IPS-18a (cell line): ENCODE results near the gene TTC28.
"Not testable (repeated sequence)": the region's sequence is repeated elsewhere in the genome, so short reads cannot be mapped to it uniquely, and the experiment has no call there.

ENCODE experiments used
- H3K27ac ChIP-seq: one replicate; pipeline ENCODE4 v1.5.1; 2013; ENCODE audit warnings: low read length
- H3K27me3 ChIP-seq: one replicate; pipeline ENCODE4 v1.6.1; 2013; ENCODE audit warnings: mild to moderate bottlenecking, low read length; ENCODE audit not compliant: control insufficient read depth, insufficient read depth
- H3K36me3 ChIP-seq: one replicate; pipeline ENCODE4 v1.6.1; 2013; ENCODE audit warnings: low read depth, low read length; ENCODE audit not compliant: control insufficient read depth
- H3K4me1 ChIP-seq: one replicate; pipeline ENCODE4 v1.6.1; 2013; ENCODE audit warnings: low read depth, low read length; ENCODE audit not compliant: control insufficient read depth
- H3K4me3 ChIP-seq: one replicate; pipeline ENCODE4 v1.5.1; 2013; ENCODE audit warnings: low read length
- H3K9ac ChIP-seq: one replicate; pipeline ENCODE4 v1.6.1; 2013; ENCODE audit warnings: mild to moderate bottlenecking, low read length, moderate library complexity
- H3K9me3 ChIP-seq: one replicate; pipeline ENCODE4 v1.6.1; 2013; ENCODE audit warnings: low read depth, low read length; ENCODE audit not compliant: control insufficient read depth

TTC28 gene

DNA sequence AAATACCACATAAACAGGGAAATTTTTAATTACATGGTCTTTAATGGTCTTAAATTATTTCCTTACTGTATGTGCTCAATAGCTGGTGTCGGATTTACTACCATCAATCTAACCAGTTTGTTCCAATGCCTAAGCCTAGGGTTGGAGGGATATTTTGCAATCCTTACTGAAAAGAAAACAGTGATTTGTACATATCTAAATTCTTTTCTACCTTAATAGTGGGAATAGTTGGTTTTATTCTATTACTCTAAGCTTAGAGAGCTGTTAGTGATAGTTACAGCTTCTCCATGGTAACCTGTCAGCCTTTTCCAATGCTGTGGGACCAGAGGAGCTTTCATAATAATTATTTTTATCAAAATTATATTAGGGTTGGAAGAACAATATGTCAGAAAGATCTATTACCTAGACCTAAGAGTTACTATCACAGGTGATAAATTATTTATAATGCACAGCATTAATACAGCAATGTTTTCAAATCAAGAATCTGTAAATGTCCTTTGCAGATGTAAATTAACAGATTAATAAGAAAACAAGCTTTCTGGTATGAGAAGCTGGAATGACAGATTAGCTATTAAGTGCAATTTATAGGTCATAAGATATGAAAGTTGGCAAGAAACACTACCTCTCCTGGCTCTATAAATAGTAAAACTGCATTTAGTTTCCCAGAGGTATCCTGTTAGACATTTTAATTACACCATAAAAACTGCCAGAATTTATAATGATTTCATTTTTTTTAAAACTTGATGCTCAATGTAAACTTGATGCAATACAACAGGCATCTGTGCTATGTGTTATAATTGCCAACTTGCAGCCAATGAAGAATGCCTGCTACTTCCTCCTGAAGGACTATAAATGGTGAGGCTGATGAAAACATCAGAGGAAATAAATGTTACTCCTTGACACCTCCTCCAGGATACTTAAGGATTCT is 498.6 kb downstream of the TTC28 start:
- H3K36me3 ChIP-seq = no peaks in the 10 kb centered on the region
- H3K27me3 ChIP-seq = no peaks in the 10 kb centered on the region
- no peak overlapping the region for H3K27ac ChIP-seq
- no peak overlapping the region for H3K4me3 ChIP-seq
- no peaks in the 10 kb centered on the region for H3K9me3 ChIP-seq
- H3K4me1 ChIP-seq = no peaks in the 10 kb centered on the region
- H3K9ac ChIP-seq = no peak overlapping the region

DNA sequence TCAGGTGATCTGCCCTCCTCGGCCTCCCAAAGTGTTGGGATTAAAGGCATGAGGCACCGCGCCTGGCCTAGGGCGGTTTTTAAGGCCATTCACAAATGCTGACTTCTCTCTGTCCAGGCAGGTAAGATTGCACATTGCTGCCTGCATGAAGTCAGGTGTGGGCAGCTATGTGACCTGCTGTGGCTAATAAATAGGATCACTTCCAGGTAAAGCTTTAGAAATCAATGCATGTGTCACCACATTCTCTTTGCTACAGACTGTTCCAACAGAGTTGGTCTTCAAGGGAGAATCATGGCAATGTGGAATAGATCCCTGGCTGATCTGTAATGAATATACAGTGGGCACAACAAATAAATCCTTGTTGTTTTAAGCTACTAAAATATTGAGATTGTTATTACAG is 500.2 kb downstream of the TTC28 start:
- Histone ChIP-seq H3K27me3 (no peaks in the 10 kb centered on the region), H3K9ac (no peak overlapping the region), H3K4me3 (no peak overlapping the region), H3K27ac (no peak overlapping the region), H3K4me1 (no peaks in the 10 kb centered on the region), H3K36me3 (no peaks in the 10 kb centered on the region), H3K9me3 (no peaks in the 10 kb centered on the region)

GRCh38 chr22:28175730-28176492 is 503.7 kb downstream of the TTC28 start:
- Histone ChIP-seq H3K4me1 (peaks cover 3% of the 10 kb centered on the region), H3K36me3 (no peaks in the 10 kb centered on the region), H3K9ac (no peak overlapping the region)

DNA sequence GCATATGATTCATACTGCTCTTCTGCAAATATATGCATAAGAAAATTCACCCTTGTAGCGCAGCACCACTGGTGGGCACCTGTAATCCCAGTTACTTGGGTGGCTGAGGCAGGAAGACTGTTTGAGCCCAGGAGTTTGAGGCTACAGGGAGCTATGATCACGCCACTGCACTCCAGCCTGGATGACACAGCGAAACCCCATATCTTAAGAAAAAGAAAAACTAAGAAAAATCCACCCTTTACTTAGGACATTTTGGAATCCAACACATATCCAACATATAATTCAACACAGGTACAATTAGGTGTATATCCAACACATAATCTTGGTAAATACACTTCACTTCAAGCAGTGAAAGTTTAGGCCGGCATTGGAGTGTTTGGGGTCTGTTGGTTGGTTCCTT is 505.1 kb downstream of the TTC28 start:
- Histone ChIP-seq H3K4me3 (no peak overlapping the region), H3K4me1 (peaks cover 4% of the 10 kb centered on the region), H3K36me3 (no peaks in the 10 kb centered on the region), H3K27ac (no peak overlapping the region), H3K9ac (no peak overlapping the region), H3K27me3 (no peaks in the 10 kb centered on the region), H3K9me3 (no peaks in the 10 kb centered on the region)

More at GRCh38 chr22:28175730-28176492, 503.7 kb downstream of the TTC28 start:
- Histone ChIP-seq H3K27ac (no peak overlapping the region), H3K27me3 (no peaks in the 10 kb centered on the region), H3K9me3 (no peaks in the 10 kb centered on the region), H3K4me3 (no peak overlapping the region)

GRCh38 chr22:28172892-28173670 is 506.6 kb downstream of the TTC28 start:
- Histone ChIP-seq H3K27ac (no peak overlapping the region), H3K4me3 (no peak overlapping the region), H3K9ac (no peak overlapping the region), H3K4me1 (peaks cover 4% of the 10 kb centered on the region), H3K9me3 (no peaks in the 10 kb centered on the region), H3K27me3 (no peaks in the 10 kb centered on the region), H3K36me3 (no peaks in the 10 kb centered on the region)

- H3K9ac ChIP-seq = no peak overlapping the region
Observed at GRCh38 chr22:28171712-28172111, 507.9 kb downstream of the TTC28 start.

GRCh38 chr22:28171115-28171514 is 508.5 kb downstream of the TTC28 start:
- H3K9me3 ChIP-seq = no peaks in the 10 kb centered on the region
- peaks cover 4% of the 10 kb centered on the region for H3K4me1 ChIP-seq
- no peaks in the 10 kb centered on the region for H3K27me3 ChIP-seq
- no peaks in the 10 kb centered on the region for H3K36me3 ChIP-seq
- no peak overlapping the region for H3K27ac ChIP-seq
- H3K4me3 ChIP-seq = no peak overlapping the region
- no peak overlapping the region for H3K9ac ChIP-seq

More at GRCh38 chr22:28171712-28172111, 507.9 kb downstream of the TTC28 start:
- no peaks in the 10 kb centered on the region for H3K9me3 ChIP-seq
- H3K4me1 ChIP-seq = peaks cover 4% of the 10 kb centered on the region
- H3K27me3 ChIP-seq = no peaks in the 10 kb centered on the region
- H3K36me3 ChIP-seq = no peaks in the 10 kb centered on the region
- H3K27ac ChIP-seq = no peak overlapping the region
- H3K4me3 ChIP-seq = no peak overlapping the region

DNA sequence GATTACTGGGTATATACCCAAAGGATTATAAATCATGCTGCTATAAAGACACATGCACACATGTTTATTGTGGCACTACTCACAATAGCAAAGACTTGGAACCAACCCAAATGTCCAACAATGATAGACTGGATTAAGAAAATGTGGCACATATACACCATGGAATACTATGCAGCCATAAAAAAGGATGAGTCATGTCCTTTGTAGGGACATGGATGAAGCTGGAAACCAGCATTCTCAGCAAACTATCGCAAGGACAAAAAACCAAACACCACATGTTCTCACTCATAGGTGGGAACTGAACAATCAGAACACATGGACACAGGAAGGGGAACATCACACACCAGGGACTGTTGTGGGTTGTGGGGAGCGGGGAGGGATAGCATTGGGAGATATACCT is 510.3 kb downstream of the TTC28 start:
- not testable (repeated sequence) for H3K4me3 ChIP-seq, H3K27ac ChIP-seq, H3K9ac ChIP-seq, H3K9me3 ChIP-seq, H3K36me3 ChIP-seq, H3K27me3 ChIP-seq, H3K4me1 ChIP-seq

- H3K4me1 ChIP-seq = peaks cover 6% of the 10 kb centered on the region
- H3K36me3 ChIP-seq = no peaks in the 10 kb centered on the region
- H3K27ac ChIP-seq = no peak overlapping the region
- no peak overlapping the region for H3K4me3 ChIP-seq
- H3K9me3 ChIP-seq = no peaks in the 10 kb centered on the region
- no peak overlapping the region for H3K9ac ChIP-seq
- H3K27me3 ChIP-seq = no peaks in the 10 kb centered on the region
Observed at GRCh38 chr22:28155808-28156207, 523.8 kb downstream of the TTC28 start.

DNA sequence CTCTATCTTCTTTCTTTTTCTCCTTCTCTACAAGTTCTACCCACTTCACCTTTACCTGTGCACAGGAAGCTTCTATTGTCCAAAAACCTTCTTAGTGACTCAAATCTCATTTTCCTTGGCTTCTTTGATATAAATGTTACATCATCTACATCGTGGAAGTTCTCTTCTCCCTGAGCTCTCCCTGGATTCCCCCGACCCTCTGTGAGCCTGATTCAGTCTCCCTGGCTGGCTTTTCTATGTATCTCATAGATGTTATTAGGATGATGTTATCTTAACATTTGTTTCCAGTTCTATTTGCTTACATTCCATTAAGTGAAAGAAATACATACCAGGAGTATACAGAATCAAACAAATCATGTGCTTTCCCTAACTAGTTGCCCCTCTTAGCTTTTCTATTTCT is 524.8 kb downstream of the TTC28 start:
- Histone ChIP-seq H3K4me3 (no peak overlapping the region), H3K9ac (no peak overlapping the region), H3K4me1 (peaks cover 6% of the 10 kb centered on the region), H3K9me3 (no peaks in the 10 kb centered on the region), H3K27ac (no peak overlapping the region), H3K36me3 (no peaks in the 10 kb centered on the region), H3K27me3 (no peaks in the 10 kb centered on the region)

DNA sequence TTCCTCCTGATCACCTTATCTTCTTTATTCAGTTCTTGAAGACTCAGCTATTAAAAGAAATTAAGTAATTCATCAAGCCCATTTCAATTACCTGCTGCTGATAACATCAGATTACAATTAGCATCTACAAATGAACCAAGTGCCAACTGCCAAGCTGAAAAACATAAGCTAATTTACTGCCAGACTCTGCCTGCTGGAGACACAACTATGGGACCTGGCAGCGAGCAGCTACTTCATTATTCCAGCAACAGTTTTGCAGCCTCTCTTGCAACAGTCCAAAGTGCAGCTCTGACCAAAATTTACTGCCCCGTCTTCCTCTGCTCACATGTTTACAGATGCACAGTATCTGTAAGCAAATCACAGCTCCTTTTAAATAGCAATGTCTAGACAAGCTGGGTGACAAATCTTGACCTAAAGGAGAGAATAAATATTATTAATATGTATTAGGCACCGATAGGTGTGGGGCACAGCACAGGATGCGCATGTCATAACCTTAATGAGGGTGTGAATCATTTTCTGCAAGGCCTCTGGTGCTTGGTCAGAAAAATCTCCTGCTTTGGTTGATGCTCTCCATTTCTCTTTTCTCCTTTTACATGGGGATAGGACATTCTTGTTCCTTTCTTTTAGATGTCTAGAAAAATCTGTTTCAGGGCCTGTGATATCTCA is 528.4 kb downstream of the TTC28 start:
- Histone ChIP-seq H3K36me3 (no peaks in the 10 kb centered on the region), H3K27ac (no peak overlapping the region), H3K4me3 (no peak overlapping the region), H3K27me3 (no peaks in the 10 kb centered on the region), H3K4me1 (peaks cover 6% of the 10 kb centered on the region), H3K9me3 (no peaks in the 10 kb centered on the region), H3K9ac (no peak overlapping the region)
